ENCODE measurements around the gene PDE4D.

PDE4D gene

GRCh38 chr5:59496524-59497134 is 396.9 kb downstream of the PDE4D start:
- Histone ChIP-seq H3K4me3 (ENCODE audit: low read length in 2 of 2) (no peak overlapping the region), H2BK12ac (ENCODE audit: low read length) (no peak overlapping the region), H3K27me3 (ENCODE audit: control insufficient read depth in 3 of 3, insufficient read depth in 3 of 3, low read depth in 1 of 3, low read length in 3 of 3) (no peaks in the 10 kb centered on the region), H3K23ac (ENCODE audit: low read depth, low read length, poor library complexity) (no peak overlapping the region), H3K9ac (ENCODE audit: low read depth, low read length, poor library complexity) (no peak overlapping the region), H3K79me1 (ENCODE audit: low read depth, low read length) (no peaks in the 10 kb centered on the region), H3K14ac (ENCODE audit: low read length) (no peak overlapping the region), H3K4me2 (ENCODE audit: insufficient read depth, low read length, poor library complexity, severe bottlenecking) (no peak overlapping the region), H3K27ac (replicated peaks; ENCODE audit: low read length) (no peak overlapping the region), H4K91ac (ENCODE audit: low read depth, low read length, poor library complexity) (no peak overlapping the region), H3K4me1 (ENCODE audit: control insufficient read depth in 2 of 2, insufficient read depth in 1 of 2, low read depth in 1 of 2, low read length in 2 of 2) (no peaks in the 10 kb centered on the region), H2AK5ac (ENCODE audit: low read depth, low read length) (no peak overlapping the region), H3K36me3 (replicated peaks in 1 of 2; ENCODE audit: control insufficient read depth in 2 of 2, insufficient read depth in 2 of 2, low read length in 2 of 2) (no peaks in the 10 kb centered on the region), H2BK15ac (ENCODE audit: low read length) (no peak overlapping the region), H2BK5ac (ENCODE audit: low read length) (no peak overlapping the region), H2AFZ (ENCODE audit: low read length) (no peak overlapping the region), H3K9me3 (replicated peaks in 1 of 2; ENCODE audit: control insufficient read depth in 2 of 2, insufficient read depth in 1 of 2, low read depth in 1 of 2, low read length in 2 of 2) (peaks cover 2 to 6% of the 10 kb centered on the region in 2 donors), H3K4ac (ENCODE audit: low read length) (no peak overlapping the region), H2BK120ac (ENCODE audit: low read depth, low read length) (no peak overlapping the region), H4K8ac (ENCODE audit: low read depth, low read length) (no peak overlapping the region), H3K18ac (ENCODE audit: low read length) (no peak overlapping the region)
- DNase-seq (ENCODE audit: low spot score): no peak
- WGBS, 2 donors (ENCODE audit: extremely low coverage in 2 of 2, insufficient read length in 2 of 2, insufficient replicate concordance in 1 of 2): no CpG with 5 or more reads among the region's 17 CpGs

- Histone ChIP-seq H3K9me3 (replicated peaks in 1 of 2; ENCODE audit: control insufficient read depth in 2 of 2, insufficient read depth in 1 of 2, low read depth in 1 of 2, low read length in 2 of 2) (peaks cover 2 to 4% of the 10 kb centered on the region in 2 donors), H3K14ac (ENCODE audit: low read length) (no peak overlapping the region), H3K18ac (ENCODE audit: low read length) (no peak overlapping the region), H4K91ac (ENCODE audit: low read depth, low read length, poor library complexity) (no peak overlapping the region), H3K27ac (replicated peaks; ENCODE audit: low read length) (no peak overlapping the region), H3K79me1 (ENCODE audit: low read depth, low read length) (no peaks in the 10 kb centered on the region), H4K8ac (ENCODE audit: low read depth, low read length) (no peak overlapping the region), H2BK120ac (ENCODE audit: low read depth, low read length) (no peak overlapping the region), H3K23ac (ENCODE audit: low read depth, low read length, poor library complexity) (no peak overlapping the region), H3K36me3 (replicated peaks in 1 of 2; ENCODE audit: control insufficient read depth in 2 of 2, insufficient read depth in 2 of 2, low read length in 2 of 2) (no peaks in the 10 kb centered on the region), H3K4ac (ENCODE audit: low read length) (no peak overlapping the region), H3K4me2 (ENCODE audit: insufficient read depth, low read length, poor library complexity, severe bottlenecking) (no peak overlapping the region), H3K9ac (ENCODE audit: low read depth, low read length, poor library complexity) (no peak overlapping the region), H2AFZ (ENCODE audit: low read length) (no peak overlapping the region), H3K4me1 (ENCODE audit: control insufficient read depth in 2 of 2, insufficient read depth in 1 of 2, low read depth in 1 of 2, low read length in 2 of 2) (peaks cover 2 to 4% of the 10 kb centered on the region in 2 donors), H3K27me3 (ENCODE audit: control insufficient read depth in 3 of 3, insufficient read depth in 3 of 3, low read depth in 1 of 3, low read length in 3 of 3) (no peaks in the 10 kb centered on the region), H2BK5ac (ENCODE audit: low read length) (no peak overlapping the region), H2AK5ac (ENCODE audit: low read depth, low read length) (no peak overlapping the region), H2BK12ac (ENCODE audit: low read length) (no peak overlapping the region), H2BK15ac (ENCODE audit: low read length) (no peak overlapping the region), H3K4me3 (ENCODE audit: low read length in 2 of 2) (no peak overlapping the region)
- no peak for DNase-seq (ENCODE audit: low spot score)
- no CpG with 5 or more reads among the region's 1 CpG for WGBS, 2 donors (ENCODE audit: extremely low coverage in 2 of 2, insufficient read length in 2 of 2, insufficient replicate concordance in 1 of 2)
Observed at GRCh38 chr5:59491945-59492344, 401.6 kb downstream of the PDE4D start.

DNA sequence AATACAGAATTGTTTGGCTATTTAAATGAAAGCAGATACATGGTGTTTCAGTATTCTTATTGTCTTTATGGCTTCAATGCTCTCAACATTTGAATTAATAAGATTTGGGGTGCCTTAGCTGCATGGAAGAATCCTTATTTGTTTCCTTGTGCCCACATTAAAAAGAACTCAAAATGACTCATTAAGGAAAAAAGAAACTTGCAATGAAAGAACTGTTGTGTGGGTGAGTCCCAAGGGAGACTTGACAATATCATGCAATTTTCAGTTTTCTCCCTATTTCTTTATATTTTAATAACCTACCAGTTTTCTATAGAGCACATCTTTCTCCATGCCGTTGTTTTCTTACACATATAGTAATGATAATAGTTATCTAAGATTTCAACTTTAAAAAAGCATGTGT is 404.0 kb downstream of the PDE4D start:
- no peak overlapping the region for H3K18ac ChIP-seq (ENCODE audit: low read length)
- H3K14ac ChIP-seq (ENCODE audit: low read length): no peak overlapping the region
- H3K4me2 ChIP-seq (ENCODE audit: insufficient read depth, low read length, poor library complexity, severe bottlenecking): no peak overlapping the region
- H3K27me3 ChIP-seq (ENCODE audit: control insufficient read depth in 3 of 3, insufficient read depth in 3 of 3, low read depth in 1 of 3, low read length in 3 of 3): no peaks in the 10 kb centered on the region
- DNase-seq (ENCODE audit: low spot score): no peak
- H2AK5ac ChIP-seq (ENCODE audit: low read depth, low read length): no peak overlapping the region
- no peak overlapping the region for H2AFZ ChIP-seq (ENCODE audit: low read length)
- H2BK5ac ChIP-seq (ENCODE audit: low read length): no peak overlapping the region
- H3K9ac ChIP-seq (ENCODE audit: low read depth, low read length, poor library complexity): no peak overlapping the region
- no peaks in the 10 kb centered on the region for H3K9me3 ChIP-seq (replicated peaks in 1 of 2; ENCODE audit: control insufficient read depth in 2 of 2, insufficient read depth in 1 of 2, low read depth in 1 of 2, low read length in 2 of 2)
- no peaks in the 10 kb centered on the region for H3K36me3 ChIP-seq (replicated peaks in 1 of 2; ENCODE audit: control insufficient read depth in 2 of 2, insufficient read depth in 2 of 2, low read length in 2 of 2)
- H2BK12ac ChIP-seq (ENCODE audit: low read length): no peak overlapping the region
- no peak overlapping the region for H4K8ac ChIP-seq (ENCODE audit: low read depth, low read length)
- H3K4ac ChIP-seq (ENCODE audit: low read length): no peak overlapping the region
- H3K27ac ChIP-seq (replicated peaks; ENCODE audit: low read length): no peak overlapping the region
- H3K79me1 ChIP-seq (ENCODE audit: low read depth, low read length): no peaks in the 10 kb centered on the region
- H3K23ac ChIP-seq (ENCODE audit: low read depth, low read length, poor library complexity): no peak overlapping the region
- H3K4me3 ChIP-seq (ENCODE audit: low read length in 2 of 2): no peak overlapping the region
- no CpG with 5 or more reads among the region's 1 CpG for WGBS, 2 donors (ENCODE audit: extremely low coverage in 2 of 2, insufficient read length in 2 of 2, insufficient replicate concordance in 1 of 2)
- peaks cover 2 to 4% of the 10 kb centered on the region in 2 donors for H3K4me1 ChIP-seq (ENCODE audit: control insufficient read depth in 2 of 2, insufficient read depth in 1 of 2, low read depth in 1 of 2, low read length in 2 of 2)
- H4K91ac ChIP-seq (ENCODE audit: low read depth, low read length, poor library complexity): no peak overlapping the region
- H2BK15ac ChIP-seq (ENCODE audit: low read length): no peak overlapping the region
- no peak overlapping the region for H2BK120ac ChIP-seq (ENCODE audit: low read depth, low read length)

DNA sequence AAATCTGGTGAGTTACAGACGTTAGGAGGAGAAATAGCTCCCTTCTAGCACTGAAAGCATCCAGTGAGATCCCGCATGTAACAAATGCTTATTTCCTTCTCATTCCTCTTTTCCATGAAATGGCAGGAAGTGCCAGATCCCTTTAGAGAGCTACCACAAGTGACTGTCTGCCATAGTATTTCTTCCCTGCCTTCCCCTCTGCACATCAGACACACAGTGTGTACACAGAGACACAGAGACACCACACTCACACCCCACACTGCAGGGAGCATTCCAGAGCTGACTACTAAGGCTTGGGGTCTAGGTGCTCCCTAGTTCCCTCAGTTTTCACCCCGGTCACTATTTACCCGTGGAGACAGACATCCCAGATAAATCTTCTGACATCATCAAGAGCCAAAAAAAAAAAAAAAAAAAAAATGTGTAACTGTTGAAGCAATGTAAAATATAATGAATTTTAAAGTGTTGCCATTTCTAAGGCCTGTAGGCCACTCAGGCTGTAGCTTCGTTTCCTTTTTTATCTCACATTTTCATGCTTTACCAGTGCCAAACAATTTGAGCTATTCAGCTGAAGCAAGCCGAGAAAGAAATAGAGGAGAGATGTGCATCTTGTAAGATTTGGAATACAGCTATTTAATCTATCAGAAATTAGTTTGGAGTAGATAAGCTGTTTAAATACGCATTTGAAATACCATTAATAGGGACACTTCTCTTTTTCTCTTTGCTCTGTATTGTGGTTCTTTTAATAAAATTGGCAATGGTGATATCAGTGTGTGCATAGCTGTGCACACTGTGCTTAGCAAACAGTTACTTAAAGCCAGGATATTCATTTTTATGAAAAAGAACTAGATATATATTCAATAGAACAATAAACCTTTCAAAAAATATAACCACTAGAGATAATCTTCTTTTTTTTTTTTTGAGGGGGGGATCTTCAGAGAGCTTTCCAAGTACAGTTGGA is 405.5 kb downstream of the PDE4D start:
- no peak overlapping the region for H3K9ac ChIP-seq (ENCODE audit: low read depth, low read length, poor library complexity)
- H3K27me3 ChIP-seq (ENCODE audit: control insufficient read depth in 3 of 3, insufficient read depth in 3 of 3, low read depth in 1 of 3, low read length in 3 of 3): no peaks in the 10 kb centered on the region
- no peak for DNase-seq (ENCODE audit: low spot score)
- no peak overlapping the region for H3K4me2 ChIP-seq (ENCODE audit: insufficient read depth, low read length, poor library complexity, severe bottlenecking)
- no peak overlapping the region for H3K4me3 ChIP-seq (ENCODE audit: low read length in 2 of 2)
- H2AK5ac ChIP-seq (ENCODE audit: low read depth, low read length): no peak overlapping the region
- no peaks in the 10 kb centered on the region for H3K9me3 ChIP-seq (replicated peaks in 1 of 2; ENCODE audit: control insufficient read depth in 2 of 2, insufficient read depth in 1 of 2, low read depth in 1 of 2, low read length in 2 of 2)
- H2BK15ac ChIP-seq (ENCODE audit: low read length): no peak overlapping the region
- no peak overlapping the region for H3K14ac ChIP-seq (ENCODE audit: low read length)
- H2BK12ac ChIP-seq (ENCODE audit: low read length): no peak overlapping the region
- H3K36me3 ChIP-seq (replicated peaks in 1 of 2; ENCODE audit: control insufficient read depth in 2 of 2, insufficient read depth in 2 of 2, low read length in 2 of 2): no peaks in the 10 kb centered on the region
- H3K4me1 ChIP-seq (ENCODE audit: control insufficient read depth in 2 of 2, insufficient read depth in 1 of 2, low read depth in 1 of 2, low read length in 2 of 2): peaks cover 2 to 4% of the 10 kb centered on the region in 2 donors
- H3K18ac ChIP-seq (ENCODE audit: low read length): no peak overlapping the region
- no peak overlapping the region for H3K23ac ChIP-seq (ENCODE audit: low read depth, low read length, poor library complexity)
- H2BK120ac ChIP-seq (ENCODE audit: low read depth, low read length): no peak overlapping the region
- H2BK5ac ChIP-seq (ENCODE audit: low read length): no peak overlapping the region
- no peak overlapping the region for H4K91ac ChIP-seq (ENCODE audit: low read depth, low read length, poor library complexity)
- peak overlapping the region; percentile 48 for H4K8ac ChIP-seq (ENCODE audit: low read depth, low read length)
- H3K4ac ChIP-seq (ENCODE audit: low read length): no peak overlapping the region
- no peak overlapping the region for H3K27ac ChIP-seq (replicated peaks; ENCODE audit: low read length)
- no CpG with 5 or more reads among the region's 7 CpGs for WGBS, 2 donors (ENCODE audit: extremely low coverage in 2 of 2, insufficient read length in 2 of 2, insufficient replicate concordance in 1 of 2)
- H2AFZ ChIP-seq (ENCODE audit: low read length): no peak overlapping the region
- H3K79me1 ChIP-seq (ENCODE audit: low read depth, low read length): no peaks in the 10 kb centered on the region
